PFSK-1 (cell line): ENCODE results near the gene NUP214.

Experiments
- FOXP2 ChIP-seq: optimal IDR thresholded peaks from 2 replicates; pipeline ENCODE3; 2011; ENCODE audit warnings: borderline replicate concordance, control low read depth, inconsistent platforms; ENCODE audit not compliant: insufficient read depth; ENCODE audit errors: extremely low read length, extremely low read depth
- POLR2AphosphoS5 ChIP-seq: IDR thresholded peaks from 2 replicates; pipeline ENCODE4 v1.6.1; 2012; ENCODE audit warnings: low read depth, mild to moderate bottlenecking, control low read depth, low read length, moderate library complexity
- REST ChIP-seq, 2 experiments: IDR thresholded peaks; 2 replicates each; pipeline versions ENCODE4 v1.6.1 to v1.8.0; 2011 to 2012; ENCODE audit warnings: low read depth in 2 of 2, low read length in 2 of 2, control low read depth in 1 of 2, inconsistent platforms in 1 of 2, mild to moderate bottlenecking in 1 of 2, moderate library complexity in 1 of 2; ENCODE audit not compliant: insufficient read depth in 1 of 2
- SIN3A ChIP-seq: IDR thresholded peaks from 2 replicates; pipeline ENCODE4 v1.6.1; 2012; ENCODE audit warnings: mild to moderate bottlenecking, low read length, moderate library complexity, borderline replicate concordance; ENCODE audit not compliant: insufficient read depth
- TAF1 ChIP-seq: IDR thresholded peaks from 2 replicates; pipeline ENCODE4 v1.6.1; 2012; ENCODE audit warnings: low read length, control low read depth, borderline replicate concordance; ENCODE audit not compliant: insufficient read depth

NUP214 gene

GRCh38 chr9:131180454-131180853, 55.1 kb downstream of the NUP214 start:
- TF ChIP-seq SIN3A, result no peak
- no peak for TF ChIP-seq POLR2AphosphoS5

- no peak for TF ChIP-seq REST (IDR thresholded peaks at IDR 0.05; ENCODE audit: insufficient read depth in 1 of 2, low read depth in 2 of 2, low read length in 2 of 2)
- TF ChIP-seq TAF1, result no peak
- TF ChIP-seq FOXP2, result no peak
- TF ChIP-seq SIN3A, result no peak
- no peak for TF ChIP-seq POLR2AphosphoS5
Measured at GRCh38 chr9:131181091-131181681, 55.8 kb downstream of the NUP214 start.

GRCh38 chr9:131185924-131186323, 60.5 kb downstream of the NUP214 start:
- no peak for TF ChIP-seq SIN3A
- TF ChIP-seq REST (IDR thresholded peaks at IDR 0.05; ENCODE audit: insufficient read depth in 1 of 2, low read depth in 2 of 2, low read length in 2 of 2), result no peak
- TF ChIP-seq POLR2AphosphoS5, result no peak
- TF ChIP-seq TAF1, result no peak
- no peak for TF ChIP-seq FOXP2

GRCh38 chr9:131186622-131187021, 61.2 kb downstream of the NUP214 start:
- no peak for TF ChIP-seq FOXP2
- no peak for TF ChIP-seq TAF1
- no peak for TF ChIP-seq POLR2AphosphoS5
- no peak for TF ChIP-seq REST (IDR thresholded peaks at IDR 0.05; ENCODE audit: insufficient read depth in 1 of 2, low read depth in 2 of 2, low read length in 2 of 2)
- TF ChIP-seq SIN3A, result no peak

GRCh38 chr9:131187957-131188356, 62.6 kb downstream of the NUP214 start:
- no peak for TF ChIP-seq REST (IDR thresholded peaks at IDR 0.05; ENCODE audit: insufficient read depth in 1 of 2, low read depth in 2 of 2, low read length in 2 of 2)

- TF ChIP-seq POLR2AphosphoS5 (no peak), REST (IDR thresholded peaks at IDR 0.05; ENCODE audit: insufficient read depth in 1 of 2, low read depth in 2 of 2, low read length in 2 of 2) (no peak), TAF1 (no peak), FOXP2 (no peak), SIN3A (no peak)
Measured at GRCh38 chr9:131188976-131189375, 63.6 kb downstream of the NUP214 start.
